B cell (primary cell): ENCODE results near the gene SYTL2. TPM values are rescaled to one million over a fixed set of nuclear protein-coding genes. Genes with fewer than 3 reads are reported as not detected.

Experiments used
- ATAC-seq: fragments of 200-7000 bp; cut with Tn5 transposase; one replicate; pipeline ENCODE4 v1.10.0; 2021; ENCODE audit warnings: low read depth, mild to moderate bottlenecking, moderate number of reproducible peaks, moderate library complexity
- CTCF ChIA-PET: fragments of 350-600 bp; sonication (Branson Sonifier 250); formaldehyde crosslinking; loops from one replicate; lab custom pipeline; 2021; ENCODE audit warnings: antibody characterized with exemption, inconsistent platforms; lab: Charles Lee
- POLR2A ChIA-PET: fragments of 350-600 bp; sonication (Branson Sonifier 250); formaldehyde crosslinking; loops from one replicate; lab custom pipeline; 2021; ENCODE audit warnings: antibody characterized with exemption; lab: Charles Lee
- DNase-seq: peaks from one replicate; pipeline ENCODE4 v3.0.0; 2013
- H2AFZ ChIP-seq: 2 replicates; pipeline ENCODE4 v1.6.1; 2012; ENCODE audit warnings: mild to moderate bottlenecking, low read depth, low read length; ENCODE audit not compliant: insufficient read depth, poor library complexity, severe bottlenecking
- H3K27ac ChIP-seq, 2 donors: 1 replicate in 1 of 2; 2 replicates in 1 of 2; pipeline ENCODE4 v1.5.1; 2012 to 2013; ENCODE audit warnings: low read length in 2 of 2, mild to moderate bottlenecking in 2 of 2, moderate library complexity in 1 of 2
- H3K27me3 ChIP-seq, 4 experiments: fragments of 200-600 bp in 1 of 4; sonication (generic) in 1 of 4; replicated peaks in 1 of 4; 1 replicate in 2 of 4; 2 replicates in 2 of 4; pipeline versions ENCODE4 v1.6.1 to v1.7.0; 2013 to 2016; ENCODE audit warnings: low read length in 3 of 4, mild to moderate bottlenecking in 2 of 4, mixed read lengths in 1 of 4, moderate library complexity in 1 of 4; ENCODE audit not compliant: insufficient read depth in 4 of 4, control insufficient read depth in 3 of 4; ENCODE audit errors: control extremely low read depth in 1 of 4
- H3K36me3 ChIP-seq, 2 experiments: replicated peaks in 1 of 2; 1 replicate in 1 of 2; 2 replicates in 1 of 2; pipeline versions ENCODE4 v1.6.1 to v1.7.1; 2013; ENCODE audit warnings: low read length in 1 of 2; ENCODE audit not compliant: insufficient read depth in 2 of 2, control insufficient read depth in 1 of 2; ENCODE audit errors: control extremely low read depth in 1 of 2, extremely low read depth in 1 of 2
- H3K4me1 ChIP-seq, 2 donors: fragments of 200-600 bp in 1 of 2; sonication (generic) in 1 of 2; 1 replicate in 1 of 2; 2 replicates in 1 of 2; pipeline versions ENCODE4 v1.5.1 to v1.6.1; 2013 to 2017; ENCODE audit warnings: low read length in 2 of 2; ENCODE audit not compliant: control insufficient read depth in 2 of 2, insufficient read depth in 2 of 2
- H3K4me2 ChIP-seq: replicated peaks from 2 replicates; pipeline ENCODE3; 2012; ENCODE audit warnings: mild to moderate bottlenecking, low read depth, low read length; ENCODE audit not compliant: poor library complexity, severe bottlenecking
- H3K4me3 ChIP-seq, 5 experiments: fragments of 200-600 bp in 1 of 5; sonication (generic) in 1 of 5; 1 replicate in 3 of 5; 2 replicates in 2 of 5; pipeline versions ENCODE4 v1.5.1 to v1.7.0; 2011 to 2016; ENCODE audit warnings: low read length in 4 of 5, mild to moderate bottlenecking in 4 of 5, low read depth in 2 of 5, control low read depth in 1 of 5, moderate library complexity in 1 of 5; ENCODE audit not compliant: insufficient read depth in 1 of 5; ENCODE audit errors: control extremely low read depth in 1 of 5, extremely low read depth in 1 of 5
- H3K79me2 ChIP-seq: fragments of 200-600 bp; sonication (generic); one replicate; pipeline ENCODE4 v1.6.0; 2016; ENCODE audit warnings: low read length; ENCODE audit not compliant: control insufficient read depth, insufficient read depth
- H3K9ac ChIP-seq: fragments of 200-600 bp; sonication (generic); 2 replicates; pipeline ENCODE4 v1.6.1; 2017; ENCODE audit warnings: mild to moderate bottlenecking, low read length, moderate library complexity
- H3K9me3 ChIP-seq, 3 donors: one replicate each; pipeline versions ENCODE4 v1.6.1 to v1.7.1; 2013; ENCODE audit warnings: low read length in 2 of 3; ENCODE audit not compliant: control insufficient read depth in 2 of 3, insufficient read depth in 1 of 3; ENCODE audit errors: control extremely low read depth in 1 of 3
- H4K20me1 ChIP-seq: 2 replicates; pipeline ENCODE4 v1.6.0; 2012; ENCODE audit warnings: mild to moderate bottlenecking, low read length; ENCODE audit not compliant: insufficient read depth, control insufficient read depth, poor library complexity, severe bottlenecking
- H3K27ac Mint-ChIP-seq: one replicate; pipeline ENCODE4 v1.8.0; 2021; ENCODE audit warnings: mixed read lengths
- H3K27me3 Mint-ChIP-seq: one replicate; pipeline ENCODE4 v1.8.0; 2021; ENCODE audit warnings: mixed read lengths
- H3K4me1 Mint-ChIP-seq: one replicate; pipeline ENCODE4 v1.8.0; 2021; ENCODE audit warnings: mixed read lengths
- H3K4me3 Mint-ChIP-seq: one replicate; pipeline ENCODE4 v1.8.0; 2021; ENCODE audit warnings: mixed read lengths
- H3K9me3 Mint-ChIP-seq: one replicate; pipeline ENCODE4 v1.8.0; 2022; ENCODE audit warnings: mixed read lengths; ENCODE audit not compliant: insufficient read depth
- CTCF ChIP-seq: fragments of 200-600 bp; IDR thresholded peaks from one replicate; pipeline ENCODE4 v1.8.0; 2022; ENCODE audit warnings: antibody characterized with exemption, mild to moderate bottlenecking
- EZH2 ChIP-seq: IDR thresholded peaks from 2 replicates; pipeline ENCODE4 v1.6.1; 2012; ENCODE audit warnings: borderline replicate concordance, low read depth, mild to moderate bottlenecking, moderate library complexity, low read length; ENCODE audit not compliant: insufficient read depth, poor library complexity, severe bottlenecking
- WGBS: methylation state at CpG from one replicate; pipeline ENCODE4 v1.1.5; 2013; ENCODE audit warnings: missing lambda C conversion rate; ENCODE audit not compliant: insufficient coverage; 5-methylcytosine and 5-hydroxymethylcytosine counted together
- intact Hi-C: fragments of 100-400 bp; cut with micrococcal nuclease; formaldehyde crosslinking; loops from one replicate; pipeline ENCODE4 v1.10.0; 2022
- polyA plus RNA-seq: library from polyadenylated mRNA; depleted of rRNA; stranded (reverse); fragments of >200 nt; gene quantifications from 2 replicates; pipeline ENCODE4 v1.2.3, GENCODE V29; 2012
- total RNA-seq, 2 donors: library from RNA; stranded (reverse); fragments of 120-200 nt in 1 of 2; gene quantifications; 1 replicate in 1 of 2; 2 replicates in 1 of 2; pipeline versions ENCODE4 v1.2.3 to v1.2.4, GENCODE V29; 2013 to 2022

The SYTL2 gene
- total and polyA plus RNA-seq, 2 donors (not counting 1 experiment from before 2014, with no cell fraction given) = 0.86 to 2.9 TPM

- H3K27ac Mint-ChIP-seq = no peak overlapping the region
- H3K4me1 Mint-ChIP-seq = no peaks in the 10 kb centered on the region
- no peak for TF ChIP-seq EZH2
- TF ChIP-seq CTCF = no peak
- Histone ChIP-seq H4K20me1 (no peaks in the 10 kb centered on the region), H3K4me3 (no peak overlapping the region), H3K27me3 (peaks cover 0 to 6% (median 0%) of the 10 kb centered on the region in 4 experiments), H3K27ac (no peak overlapping the region), H3K9me3 (no peaks in the 10 kb centered on the region), H3K4me1 (no peaks in the 10 kb centered on the region), H3K9ac (no peak overlapping the region), H3K36me3 (no peaks in the 10 kb centered on the region), H3K4me2 (no peak overlapping the region), H3K79me2 (no peaks in the 10 kb centered on the region), H2AFZ (no peak overlapping the region)
- DNase-seq (no peak), ATAC-seq (no peak)
- no peaks in the 10 kb centered on the region for H3K27me3 Mint-ChIP-seq
- intact Hi-C loops = no loop called here
- H3K9me3 Mint-ChIP-seq = no peaks in the 10 kb centered on the region
- ChIA-PET POLR2A (no interaction called here), CTCF (no interaction called here)
- H3K4me3 Mint-ChIP-seq = no peak overlapping the region
Measured at GRCh38 chr11:85705800-85706199, 105.1 kb downstream of the SYTL2 start.

GRCh38 chr11:85704967-85705366 lies 106.0 kb downstream of the SYTL2 start:
- intact Hi-C loops = no loop called here

More at GRCh38 chr11:85704967-85705366, 106.0 kb downstream of the SYTL2 start:
- Histone ChIP-seq H3K4me2 (no peak overlapping the region), H3K4me3 (no peak overlapping the region), H4K20me1 (no peaks in the 10 kb centered on the region), H3K9me3 (no peaks in the 10 kb centered on the region), H3K4me1 (peaks cover 5 to 8% of the 10 kb centered on the region in 2 donors), H3K27ac (no peak overlapping the region), H3K27me3 (peaks cover 0 to 6% (median 0%) of the 10 kb centered on the region in 4 experiments), H3K9ac (no peak overlapping the region), H3K36me3 (no peaks in the 10 kb centered on the region), H2AFZ (no peak overlapping the region), H3K79me2 (no peaks in the 10 kb centered on the region)
- ChIA-PET CTCF (no interaction called here), POLR2A (no interaction called here)
- Mint-ChIP-seq H3K4me1 (peaks cover 7% of the 10 kb centered on the region), H3K9me3 (no peaks in the 10 kb centered on the region), H3K4me3 (no peak overlapping the region), H3K27ac (no peak overlapping the region), H3K27me3 (no peaks in the 10 kb centered on the region)
- no CpG with 5 or more reads among the region's 3 CpGs for WGBS
- ATAC-seq (no peak), DNase-seq (no peak)
- TF ChIP-seq CTCF (no peak), EZH2 (no peak)
